SIG-M5 (cell line): ENCODE measurements around the gene NEMP1.

ENCODE experiments used
- DNase-seq: peaks from one replicate; lab custom pipeline; 2025; lab: John Stamatoyannopoulos, UW

Gene NEMP1

GRCh38 chr12:57107456-57108155, 29.0 kb upstream of the NEMP1 start:
- DNase-seq = no peak

DNA sequence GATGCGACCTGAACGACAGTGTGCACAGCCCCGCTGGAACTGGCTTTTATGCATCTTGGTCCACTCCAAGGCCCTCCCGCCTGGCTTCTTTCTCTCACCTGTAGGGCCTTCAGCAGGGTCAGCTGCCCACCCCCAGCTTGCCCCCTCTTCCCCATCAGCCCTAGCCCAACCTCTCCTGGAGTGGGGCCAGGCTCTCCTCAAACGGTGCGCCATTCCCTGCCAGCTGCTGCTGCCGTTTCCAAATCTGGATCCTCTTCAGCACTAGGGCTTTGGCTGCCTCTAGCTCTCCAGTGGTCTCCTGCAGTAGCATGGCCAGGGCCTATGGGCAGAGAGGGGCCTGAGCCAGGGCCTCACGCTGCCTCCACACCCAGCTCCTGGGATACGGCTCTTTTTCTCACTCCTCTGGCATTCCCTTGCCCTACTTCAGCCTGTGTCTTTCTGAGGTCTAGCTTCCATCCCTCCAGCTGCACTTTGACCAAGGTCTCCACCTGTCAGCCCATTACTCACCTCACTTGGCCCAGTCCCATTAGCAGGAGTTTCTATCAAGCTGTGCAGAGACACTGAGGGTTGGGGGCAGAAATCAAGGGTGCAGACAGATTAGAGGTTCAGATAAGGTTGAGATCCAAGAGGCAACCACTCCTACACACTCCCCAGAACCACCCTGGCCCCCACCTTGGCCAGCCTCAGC, 27.6 kb upstream of the NEMP1 start:
- no peak for DNase-seq

DNA sequence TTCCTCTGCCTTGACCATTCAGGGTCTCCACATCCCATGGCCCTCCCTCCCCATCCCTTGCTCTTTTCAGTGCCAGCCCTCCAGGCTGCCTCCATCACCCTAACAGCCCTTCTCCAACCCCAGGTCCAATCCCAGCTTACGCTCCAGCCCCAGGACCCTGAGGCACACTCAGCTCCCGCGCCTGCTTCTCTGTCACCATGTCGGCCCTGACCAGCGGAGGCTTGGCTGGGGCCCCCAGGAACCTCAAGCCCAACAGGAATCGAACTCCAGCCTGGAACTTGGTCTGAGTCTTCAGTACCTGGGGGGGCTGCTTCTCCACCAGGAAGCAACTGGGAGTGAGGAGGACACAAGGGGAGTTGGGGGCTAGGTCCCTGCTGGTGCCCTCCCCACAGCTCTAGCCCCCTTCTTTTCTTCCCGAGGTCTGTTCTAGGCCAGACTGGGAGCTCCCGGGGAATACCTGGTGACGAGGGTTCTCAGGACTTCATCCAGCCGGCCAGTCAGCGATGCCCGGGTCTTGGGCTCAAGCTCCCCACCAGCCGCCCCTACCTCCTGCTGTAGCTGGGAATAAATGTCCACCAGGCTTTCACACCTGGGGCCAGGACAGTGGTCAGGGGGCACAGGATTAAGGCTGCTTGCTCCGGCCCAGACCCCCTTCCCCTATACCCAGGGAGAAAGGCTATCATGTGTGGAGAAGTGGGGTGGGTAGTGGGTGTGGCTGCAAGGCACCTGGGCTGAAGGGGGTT, 26.6 kb upstream of the NEMP1 start:
- DNase-seq = no peak

GRCh38 chr12:57104292-57104910, 25.8 kb upstream of the NEMP1 start:
- no peak for DNase-seq

DNA sequence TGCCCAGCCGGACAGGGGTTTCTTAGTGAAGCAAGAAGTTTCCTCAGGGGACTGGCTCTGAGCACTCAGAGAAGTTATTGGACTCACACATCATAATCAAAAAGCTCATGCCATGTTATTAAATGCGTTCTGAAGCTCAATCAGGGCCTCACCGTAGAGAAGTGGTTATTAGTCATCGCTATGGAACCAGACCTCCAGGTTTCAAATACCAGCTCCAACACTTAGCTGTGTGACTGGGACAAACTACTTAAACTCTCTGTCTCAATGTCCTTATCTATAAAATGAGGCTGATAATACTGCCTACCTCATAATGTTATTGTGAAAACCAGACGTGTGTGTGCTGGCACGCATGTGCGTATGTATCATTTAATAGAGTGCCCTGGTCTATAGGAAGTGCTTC, 25.3 kb upstream of the NEMP1 start:
- DNase-seq = no peak

DNA sequence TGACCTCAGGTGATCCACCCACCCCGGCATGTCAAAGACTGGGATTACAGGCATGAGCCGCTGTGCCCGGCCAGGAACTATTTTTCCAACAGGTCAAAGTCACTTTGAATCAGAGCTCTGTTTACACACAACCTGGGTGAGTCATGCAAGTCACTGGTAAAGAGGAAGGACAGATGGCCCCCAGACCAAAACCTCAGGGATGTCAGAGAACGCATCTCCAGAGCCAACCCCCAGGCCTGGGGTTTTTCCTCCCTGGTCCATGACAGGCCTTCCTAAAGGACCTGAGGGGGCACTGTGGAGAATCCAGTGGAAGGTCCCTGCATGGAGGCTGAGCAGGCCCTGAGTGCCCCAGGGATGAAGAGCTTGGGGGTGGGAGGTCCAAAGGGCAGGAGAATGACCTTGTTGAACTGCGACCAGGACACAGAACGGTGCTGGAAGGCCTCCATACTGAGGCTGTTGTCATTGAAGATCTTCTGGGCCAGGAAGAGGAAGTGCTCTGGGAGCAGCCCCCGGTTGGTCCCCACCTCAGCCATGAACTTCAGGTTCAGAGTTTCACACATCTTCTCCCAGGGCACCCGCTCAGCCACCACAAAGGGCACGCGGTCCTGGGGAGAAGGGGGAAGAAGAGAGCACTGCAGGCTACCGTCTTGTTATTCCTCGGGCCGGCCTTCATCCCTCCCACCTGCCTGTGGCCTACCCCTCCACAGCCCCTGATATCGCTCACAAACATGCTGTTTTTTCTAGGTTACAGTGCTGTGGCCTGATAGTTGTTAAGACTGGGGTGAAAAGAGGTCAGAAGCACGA, 23.5 kb upstream of the NEMP1 start:
- DNase-seq = no peak

DNA sequence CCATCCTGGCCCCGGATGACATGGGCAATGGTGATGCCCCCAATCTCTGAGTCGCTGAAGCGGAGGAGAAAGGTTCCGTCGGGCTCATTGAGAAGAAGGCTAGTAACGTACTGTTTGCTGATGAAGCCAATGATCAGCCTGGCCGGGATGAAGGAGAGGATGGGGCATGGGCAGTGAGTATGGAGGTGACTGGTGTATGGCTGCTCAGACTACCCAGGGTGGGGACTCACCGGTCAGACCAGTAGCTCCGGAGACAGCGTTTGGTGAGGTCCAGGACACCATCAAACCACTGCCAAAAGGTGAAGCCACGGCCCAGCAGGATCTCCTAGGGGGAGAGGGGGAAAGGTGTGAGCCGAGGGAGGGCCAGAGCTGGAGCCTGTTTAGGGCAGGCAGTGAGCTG, 21.2 kb upstream of the NEMP1 start:
- no peak for DNase-seq

DNA sequence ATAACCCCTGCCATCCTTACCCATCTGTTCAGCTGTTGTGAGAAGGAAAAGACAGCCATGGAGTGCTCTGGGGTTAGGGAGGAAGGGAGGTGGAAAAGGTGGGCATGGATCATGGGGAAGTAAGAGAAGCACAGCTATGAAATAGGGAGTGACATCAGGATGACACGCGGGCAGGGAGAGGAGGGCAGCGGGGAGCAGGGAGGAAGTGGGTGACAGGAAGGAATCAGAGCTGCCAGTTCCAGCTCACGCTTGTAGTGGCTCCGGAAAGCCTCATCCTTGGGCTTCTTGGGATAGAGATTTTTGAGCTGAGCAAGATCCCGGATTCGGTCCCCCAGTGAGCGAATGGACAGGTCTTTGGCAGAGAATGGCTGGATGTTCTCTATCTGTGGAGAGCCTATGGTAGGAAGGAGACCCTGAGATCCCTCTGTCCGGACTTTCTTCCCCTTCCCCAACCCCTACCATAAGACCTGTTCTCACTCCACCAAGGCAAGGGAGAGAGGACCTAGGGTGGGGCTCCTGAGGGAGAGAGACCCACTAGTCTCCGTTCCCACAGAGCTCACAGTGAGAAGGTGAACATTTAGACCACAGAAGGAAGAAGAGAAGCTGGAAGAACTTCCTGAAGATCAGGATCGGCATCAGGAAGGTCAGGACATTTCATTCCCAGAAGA, 20.6 kb upstream of the NEMP1 start:
- no peak for DNase-seq

DNA sequence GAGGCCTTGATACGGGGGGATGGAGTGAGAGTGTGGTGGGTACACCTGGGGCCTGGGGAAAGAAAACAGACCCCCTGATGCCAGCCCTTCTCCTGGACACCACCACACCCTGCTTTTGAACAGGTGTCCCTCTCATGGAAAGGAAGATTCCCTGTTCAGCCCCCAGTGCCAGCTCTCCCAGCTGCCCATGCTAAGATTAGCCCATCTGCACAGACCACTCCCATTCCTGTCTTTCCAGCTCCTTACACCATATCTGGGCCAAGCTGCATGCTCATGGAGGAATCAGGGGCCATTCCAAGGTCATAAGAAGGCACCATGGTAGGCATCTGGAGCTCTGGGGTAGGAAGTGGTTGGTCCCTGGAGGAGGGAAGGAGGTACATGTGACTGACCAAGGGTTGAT, 20.0 kb upstream of the NEMP1 start:
- no peak for DNase-seq

- no peak for DNase-seq
These were observed 18.9 kb upstream of the NEMP1 start for GRCh38 chr12:57097554-57097835.

- DNase-seq = no peak
These were observed 18.4 kb upstream of the NEMP1 start for GRCh38 chr12:57096748-57097553.

GRCh38 chr12:57096099-57096572, 17.5 kb upstream of the NEMP1 start:
- DNase-seq = no peak

- DNase-seq = no peak
These were observed 16.8 kb upstream of the NEMP1 start for GRCh38 chr12:57095440-57095839.

- no peak for DNase-seq
These were observed 15.9 kb upstream of the NEMP1 start for GRCh38 chr12:57094208-57095160.

GRCh38 chr12:57093415-57094207, 15.0 kb upstream of the NEMP1 start:
- DNase-seq = no peak

- DNase-seq = no peak
These were observed 14.4 kb upstream of the NEMP1 start for GRCh38 chr12:57092876-57093414.

- no peak for DNase-seq
These were observed 13.9 kb upstream of the NEMP1 start for GRCh38 chr12:57092529-57092862.
